A549 (cell line): ENCODE results near the gene PHYKPL.

Experiments
- CHD2 ChIP-seq: fragments of 150-350 bp; IDR thresholded peaks from 2 replicates; pipeline ENCODE4 v1.6.1; 2014; ENCODE audit warnings: low read length; ENCODE audit not compliant: partially characterized antibody
- CTCF ChIP-seq: fragments of >200 bp; sonication (Bioruptor Twin); formaldehyde crosslinking; IDR thresholded peaks from 3 replicates; pipeline ENCODE4 v1.5.1; 2016
- ESRRA ChIP-seq: fragments of 150-350 bp; IDR thresholded peaks from 2 replicates; pipeline ENCODE4 v1.6.1; 2014; ENCODE audit warnings: mild to moderate bottlenecking, low read length, borderline replicate concordance
- HDAC2 ChIP-seq: fragments of 200-600 bp; sonication (generic); IDR thresholded peaks from 2 replicates; pipeline ENCODE4 v1.6.1; 2016
- JUN ChIP-seq, 2 experiments: fragments of >200 bp; sonication (Bioruptor Twin); formaldehyde crosslinking; IDR thresholded peaks; 2 replicates in 1 of 2; 3 replicates in 1 of 2; pipeline ENCODE4 v1.6.1; 2016 to 2017
- MAX ChIP-seq: IDR thresholded peaks from 2 replicates; pipeline ENCODE4 v1.6.1; 2012
- PBX3 ChIP-seq: IDR thresholded peaks from 2 replicates; pipeline ENCODE4 v1.6.1; 2012
- PHF8 ChIP-seq: fragments of 200-600 bp; sonication (generic); IDR thresholded peaks from 2 replicates; pipeline ENCODE4 v1.6.1; 2016; ENCODE audit warnings: low read depth, mild to moderate bottlenecking, antibody characterized with exemption, moderate library complexity, borderline replicate concordance
- POLR2A ChIP-seq: IDR thresholded peaks from 2 replicates; pipeline ENCODE4 v1.6.1; 2012; ENCODE audit warnings: mild to moderate bottlenecking, low read length
- REST ChIP-seq: fragments of 200-600 bp; sonication (generic); IDR thresholded peaks from 2 replicates; pipeline ENCODE4 v1.6.1; 2016; ENCODE audit warnings: antibody characterized with exemption, mild to moderate bottlenecking, moderate library complexity
- RFX5 ChIP-seq: fragments of 450-650 bp; IDR thresholded peaks from 2 replicates; pipeline ENCODE4 v1.7.1; 2014; ENCODE audit warnings: antibody characterized with exemption, mild to moderate bottlenecking, moderate library complexity
- RNF2 ChIP-seq: fragments of 200-600 bp; sonication (generic); IDR thresholded peaks from 2 replicates; pipeline ENCODE4 v1.6.1; 2016; ENCODE audit warnings: low read depth, mild to moderate bottlenecking, antibody characterized with exemption, moderate library complexity, borderline replicate concordance
- ZNF302 ChIP-seq: fragments of 250-450 bp; sonication (Bioruptor Pico); IDR thresholded peaks from 2 replicates; pipeline ENCODE4 v1.9.0; 2021; ENCODE audit warnings: inconsistent platforms, mild to moderate bottlenecking, moderate library complexity

GRCh38 chr5:178242416-178242815, 9.8 kb upstream of the PHYKPL start:
- no peak for TF ChIP-seq CTCF
- no peak for TF ChIP-seq RFX5
- TF ChIP-seq ZNF302 (CRISPR knock-in tag): no peak
- no peak for TF ChIP-seq POLR2A
- TF ChIP-seq RNF2: no peak
- no peak for TF ChIP-seq CHD2
- TF ChIP-seq HDAC2: no peak
- TF ChIP-seq PBX3: no peak
- no peak for TF ChIP-seq PHF8
- TF ChIP-seq JUN (IDR thresholded peaks at IDR 0.05): no peak
- TF ChIP-seq ESRRA: no peak
- TF ChIP-seq MAX: no peak
- no peak for TF ChIP-seq REST
